Measurements from ENCODE around the gene PRKD1.

DNA sequence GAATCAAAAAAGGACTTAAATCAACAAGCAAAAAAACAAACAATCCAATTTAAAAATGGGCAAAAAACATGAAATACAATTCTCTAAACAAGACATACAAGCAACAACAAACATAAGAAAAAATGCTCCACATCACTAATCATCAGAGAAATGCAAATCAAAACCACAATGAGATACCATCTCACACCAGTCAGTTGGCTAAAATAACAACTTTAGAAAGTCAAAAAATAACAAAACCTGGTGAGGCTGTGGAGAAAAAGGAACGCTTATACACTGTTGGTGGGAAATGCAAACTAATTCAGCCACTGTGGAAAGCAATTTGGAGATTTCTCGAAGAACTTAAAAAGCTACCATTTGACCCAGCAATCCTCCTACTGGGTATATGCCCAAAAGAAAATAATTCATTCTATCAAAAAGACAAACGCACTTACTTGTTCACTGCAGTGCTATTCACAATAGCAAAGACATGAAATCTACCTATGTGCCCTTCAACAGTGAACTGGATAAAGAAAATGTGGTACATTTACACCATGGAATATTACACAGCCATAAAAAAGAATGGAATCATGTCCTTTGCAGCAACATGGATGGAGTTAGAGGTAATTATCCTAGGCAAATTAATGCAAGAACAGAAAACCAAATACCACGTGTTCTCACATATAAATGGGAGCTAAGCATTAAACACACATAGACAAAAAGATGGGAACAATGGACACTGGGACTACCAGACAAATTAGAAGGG, 26.9 kb downstream of the PRKD1 start:
- TF ChIP-seq, protein P1, sequence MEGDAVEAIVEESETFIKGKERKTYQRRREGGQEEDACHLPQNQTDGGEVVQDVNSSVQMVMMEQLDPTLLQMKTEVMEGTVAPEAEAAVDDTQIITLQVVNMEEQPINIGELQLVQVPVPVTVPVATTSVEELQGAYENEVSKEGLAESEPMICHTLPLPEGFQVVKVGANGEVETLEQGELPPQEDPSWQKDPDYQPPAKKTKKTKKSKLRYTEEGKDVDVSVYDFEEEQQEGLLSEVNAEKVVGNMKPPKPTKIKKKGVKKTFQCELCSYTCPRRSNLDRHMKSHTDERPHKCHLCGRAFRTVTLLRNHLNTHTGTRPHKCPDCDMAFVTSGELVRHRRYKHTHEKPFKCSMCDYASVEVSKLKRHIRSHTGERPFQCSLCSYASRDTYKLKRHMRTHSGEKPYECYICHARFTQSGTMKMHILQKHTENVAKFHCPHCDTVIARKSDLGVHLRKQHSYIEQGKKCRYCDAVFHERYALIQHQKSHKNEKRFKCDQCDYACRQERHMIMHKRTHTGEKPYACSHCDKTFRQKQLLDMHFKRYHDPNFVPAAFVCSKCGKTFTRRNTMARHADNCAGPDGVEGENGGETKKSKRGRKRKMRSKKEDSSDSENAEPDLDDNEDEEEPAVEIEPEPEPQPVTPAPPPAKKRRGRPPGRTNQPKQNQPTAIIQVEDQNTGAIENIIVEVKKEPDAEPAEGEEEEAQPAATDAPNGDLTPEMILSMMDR (IDR thresholded peaks at IDR 0.05 in 2 of 3, conservative IDR thresholded peaks at IDR 0.05 in 1 of 3; ENCODE audit: borderline replicate concordance in 1 of 3, insufficient read depth in 1 of 3, low read depth in 2 of 3, low read length in 2 of 3), result no peak
- TF ChIP-seq POLR2A (IDR thresholded peaks at IDR 0.05; ENCODE audit: borderline replicate concordance, extremely low read depth, insufficient read depth, insufficient read length) (no peak), EZH2phosphoT487 (IDR thresholded peaks at IDR 0.05; ENCODE audit: borderline replicate concordance) (no peak), FOSL1 (IDR thresholded peaks at IDR 0.05; ENCODE audit: low read depth) (no peak), TCF7L2 (IDR thresholded peaks at IDR 0.05; ENCODE audit: borderline replicate concordance, extremely low read depth, insufficient read depth, insufficient read length) (no peak), EZH2 (IDR thresholded peaks at IDR 0.05) (no peak), YY1 (IDR thresholded peaks at IDR 0.05; ENCODE audit: extremely low read depth, insufficient replicate concordance, low read depth, low read length) (no peak), POLR2AphosphoS5 (IDR thresholded peaks at IDR 0.05; ENCODE audit: low read depth, low read length) (no peak), SP1 (IDR thresholded peaks at IDR 0.05; ENCODE audit: low read depth) (no peak)
- TF ChIP-seq, protein P2, sequence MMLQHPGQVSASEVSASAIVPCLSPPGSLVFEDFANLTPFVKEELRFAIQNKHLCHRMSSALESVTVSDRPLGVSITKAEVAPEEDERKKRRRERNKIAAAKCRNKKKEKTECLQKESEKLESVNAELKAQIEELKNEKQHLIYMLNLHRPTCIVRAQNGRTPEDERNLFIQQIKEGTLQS (IDR thresholded peaks at IDR 0.05), result no peak
- TF ChIP-seq, protein P3, sequence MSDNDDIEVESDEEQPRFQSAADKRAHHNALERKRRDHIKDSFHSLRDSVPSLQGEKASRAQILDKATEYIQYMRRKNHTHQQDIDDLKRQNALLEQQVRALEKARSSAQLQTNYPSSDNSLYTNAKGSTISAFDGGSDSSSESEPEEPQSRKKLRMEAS (IDR thresholded peaks at IDR 0.05), result no peak

Measured in HCT116 (cell line).